ENCODE results near the gene XPO6. TPM values are rescaled to one million over a fixed set of nuclear protein-coding genes. Genes with fewer than 3 reads are reported as not detected.
A peak's percentile ranks its signal among the peaks of the same experiment; 100 is the strongest.
"Not testable (repeated sequence)": the region's sequence is repeated elsewhere in the genome, so short reads cannot be mapped to it uniquely, and the experiment has no call there.

XPO6 gene
- polyA plus RNA-seq, 6 donors from 2014 or later = 34.0 to 59.1 (median 56.1) TPM

GRCh38 chr16:28237754-28238357 lies 26.1 kb upstream of the XPO6 start:
- ATAC-seq (ENCODE audit: low read depth in 2 of 2) = no peak
- H3K27ac Mint-ChIP-seq = peak overlapping the region in 1 of 6 donors; percentile 33
- H3K4me1 Mint-ChIP-seq = no peaks in the 10 kb centered on the region
- peaks cover 0 to 13% (median 8%) of the 10 kb centered on the region in 7 donors for H3K9me3 Mint-ChIP-seq
- DNase-seq = no peak
- peaks cover 0 to 9% (median 7%) of the 10 kb centered on the region in 3 donors for H3K27me3 Mint-ChIP-seq
- H3K4me3 Mint-ChIP-seq = no peak overlapping the region
- no peaks in the 10 kb centered on the region for H3K36me3 Mint-ChIP-seq

- no peak for ATAC-seq (ENCODE audit: low read depth in 2 of 2)
- Mint-ChIP-seq H3K36me3 (no peaks in the 10 kb centered on the region), H3K4me1 (no peaks in the 10 kb centered on the region), H3K9me3 (peaks cover 0 to 6% (median 3%) of the 10 kb centered on the region in 7 donors), H3K4me3 (no peak overlapping the region), H3K27ac (no peak overlapping the region), H3K27me3 (peaks cover 0 to 6% (median 4%) of the 10 kb centered on the region in 3 donors)
- no peak for DNase-seq
Observed at GRCh38 chr16:28231763-28232162, 20.0 kb upstream of the XPO6 start.

DNA sequence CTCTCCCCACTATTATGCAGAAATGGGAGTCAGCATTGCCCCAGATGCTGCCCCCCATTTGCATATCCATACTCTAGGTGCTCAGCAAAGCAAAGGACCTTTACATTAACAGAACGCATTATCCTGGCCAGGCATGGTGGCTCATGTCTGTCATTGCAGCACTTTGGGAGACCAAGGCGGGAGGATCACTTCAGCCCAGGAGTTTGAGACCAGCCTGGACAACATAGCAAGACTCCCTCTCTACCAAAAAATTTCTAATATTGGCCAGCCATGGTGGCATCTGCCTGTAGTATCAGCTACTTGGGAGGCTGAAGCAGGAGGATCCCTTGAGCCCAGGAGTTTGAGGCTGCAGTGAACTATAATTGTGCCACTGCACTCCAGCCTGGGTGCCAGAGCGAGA lies 12.1 kb upstream of the XPO6 start:
- ATAC-seq (ENCODE audit: low read depth in 2 of 2); H3K4me3 Mint-ChIP-seq; DNase-seq; H3K4me1 Mint-ChIP-seq; H3K36me3 Mint-ChIP-seq; H3K9me3 Mint-ChIP-seq: not testable (repeated sequence)
- H3K27me3 Mint-ChIP-seq = peaks cover 0 to 12% (median 0%) of the 10 kb centered on the region in 3 donors
- peak overlapping the region in 1 of 6 donors; percentile 7 for H3K27ac Mint-ChIP-seq

DNA sequence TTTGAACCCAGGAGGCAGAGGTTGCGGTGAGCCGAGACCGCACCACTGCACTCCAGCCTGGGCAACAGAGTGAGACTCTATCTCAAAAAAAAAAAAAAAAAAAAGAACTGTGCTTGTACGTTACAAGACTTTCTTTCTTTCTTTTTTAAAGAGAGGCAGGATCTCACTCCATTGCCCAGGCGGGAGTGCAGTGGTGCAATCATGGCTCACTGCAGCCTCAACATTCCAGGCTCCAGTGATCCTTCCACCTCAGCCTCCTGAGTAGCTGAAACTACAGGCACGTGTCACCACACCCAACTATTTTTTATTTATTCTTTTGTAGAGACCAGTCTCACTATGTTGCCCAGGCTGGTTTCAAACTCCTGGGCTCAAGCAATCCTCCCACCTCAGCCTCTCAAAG lies 8.0 kb upstream of the XPO6 start:
- not testable (repeated sequence) for H3K9me3 Mint-ChIP-seq; H3K27ac Mint-ChIP-seq; ATAC-seq (ENCODE audit: low read depth in 2 of 2); H3K4me1 Mint-ChIP-seq; DNase-seq; H3K36me3 Mint-ChIP-seq; H3K27me3 Mint-ChIP-seq; H3K4me3 Mint-ChIP-seq

DNA sequence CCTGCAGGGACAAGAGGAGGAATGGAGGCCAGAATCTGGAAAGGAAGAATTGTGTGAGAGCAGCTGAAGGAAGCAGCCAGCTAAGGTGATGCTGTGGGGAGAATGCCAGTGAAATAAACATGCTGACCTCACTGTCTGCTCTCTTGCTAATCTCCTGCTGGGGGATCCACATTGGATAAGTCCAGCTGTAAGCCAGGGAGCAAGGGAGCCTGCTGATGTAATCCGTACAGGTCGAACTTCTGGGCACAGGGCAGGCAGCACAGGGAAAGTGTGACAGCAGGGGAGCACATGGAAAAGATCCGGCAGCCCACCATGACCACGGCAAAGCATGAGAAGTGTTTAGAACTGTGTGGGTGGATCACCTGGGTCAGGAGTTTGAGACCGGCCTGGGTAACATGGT lies 7.5 kb upstream of the XPO6 start:
- ATAC-seq (ENCODE audit: low read depth in 2 of 2) (no peak), DNase-seq (no peak)
- H3K4me3 Mint-ChIP-seq = peak overlapping the region in 1 of 8 donors; percentile 29
- H3K27me3 Mint-ChIP-seq = peaks cover 0 to 7% (median 0%) of the 10 kb centered on the region in 3 donors
- no peaks in the 10 kb centered on the region for H3K9me3 Mint-ChIP-seq
- no peaks in the 10 kb centered on the region for H3K4me1 Mint-ChIP-seq
- no peaks in the 10 kb centered on the region for H3K36me3 Mint-ChIP-seq
- peak overlapping the region in 2 of 6 donors; percentile 12 to 79 for H3K27ac Mint-ChIP-seq

- no peaks in the 10 kb centered on the region for H3K9me3 Mint-ChIP-seq
- DNase-seq = peak; percentile 55
- peak; percentile 99 to 100 for ATAC-seq (ENCODE audit: low read depth in 2 of 2)
- H3K27me3 Mint-ChIP-seq = no peaks in the 10 kb centered on the region
- no peaks in the 10 kb centered on the region for H3K36me3 Mint-ChIP-seq
- peak overlapping the region in 1 of 8 donors; percentile 51 for H3K4me3 Mint-ChIP-seq
- H3K4me1 Mint-ChIP-seq = no peaks in the 10 kb centered on the region
- H3K27ac Mint-ChIP-seq = no peak overlapping the region
Observed at GRCh38 chr16:28218109-28218508, 6.3 kb upstream of the XPO6 start.

- ATAC-seq (ENCODE audit: low read depth in 2 of 2) (no peak), DNase-seq (no peak)
- no peaks in the 10 kb centered on the region for H3K9me3 Mint-ChIP-seq
- H3K27me3 Mint-ChIP-seq = no peaks in the 10 kb centered on the region
- H3K4me3 Mint-ChIP-seq = no peak overlapping the region
- no peak overlapping the region for H3K27ac Mint-ChIP-seq
- H3K36me3 Mint-ChIP-seq = no peaks in the 10 kb centered on the region
- H3K4me1 Mint-ChIP-seq = peaks cover 0 to 2% (median under 1%) of the 10 kb centered on the region in 3 donors
Observed at GRCh38 chr16:28217326-28217725, 5.6 kb upstream of the XPO6 start.

DNA sequence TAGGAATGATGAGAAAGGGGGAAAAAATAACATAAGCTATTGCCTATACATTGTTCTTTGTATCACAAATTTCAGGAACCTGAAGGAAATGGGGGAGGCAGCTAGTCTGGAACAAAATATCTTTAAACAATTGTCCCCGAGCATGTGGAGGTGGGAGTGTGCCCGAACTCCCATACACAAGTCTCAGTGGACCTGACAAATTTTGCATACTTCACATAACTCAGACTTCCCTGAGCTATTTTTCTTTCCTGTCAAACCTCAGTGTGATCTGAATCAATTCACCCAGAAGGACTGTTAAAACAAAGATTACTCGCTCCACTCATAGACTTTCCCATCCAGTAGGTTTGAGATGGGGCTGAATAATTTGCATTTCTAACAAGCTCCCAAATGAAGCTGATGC lies 1.6 kb upstream of the XPO6 start:
- no peak for DNase-seq
- Mint-ChIP-seq H3K27ac (peak overlapping the region in 1 of 6 donors; percentile 56), H3K27me3 (no peaks in the 10 kb centered on the region), H3K4me3 (peak overlapping the region in 2 of 8 donors; percentile 53 to 55), H3K4me1 (peaks cover 16 to 31% (median 28%) of the 10 kb centered on the region in 3 donors), H3K36me3 (no peaks in the 10 kb centered on the region), H3K9me3 (peaks cover 0 to 4% (median 0%) of the 10 kb centered on the region in 7 donors)
- ATAC-seq (ENCODE audit: low read depth in 2 of 2) = no peak

- Mint-ChIP-seq H3K27me3 (no peaks in the 10 kb centered on the region), H3K36me3 (no peaks in the 10 kb centered on the region), H3K27ac (peak overlapping the region in 5 of 6 donors; percentile 24 to 90 (median 58)), H3K9me3 (peaks cover 0 to 4% (median 0%) of the 10 kb centered on the region in 7 donors), H3K4me1 (peaks cover 23 to 37% (median 37%) of the 10 kb centered on the region in 3 donors), H3K4me3 (peak overlapping the region in 5 of 8 donors; percentile 63 to 93 (median 91))
- ATAC-seq (ENCODE audit: low read depth in 2 of 2) = no peak
- no peak for DNase-seq
Observed at GRCh38 chr16:28212532-28212873, 738 bp upstream of the XPO6 start.

DNA sequence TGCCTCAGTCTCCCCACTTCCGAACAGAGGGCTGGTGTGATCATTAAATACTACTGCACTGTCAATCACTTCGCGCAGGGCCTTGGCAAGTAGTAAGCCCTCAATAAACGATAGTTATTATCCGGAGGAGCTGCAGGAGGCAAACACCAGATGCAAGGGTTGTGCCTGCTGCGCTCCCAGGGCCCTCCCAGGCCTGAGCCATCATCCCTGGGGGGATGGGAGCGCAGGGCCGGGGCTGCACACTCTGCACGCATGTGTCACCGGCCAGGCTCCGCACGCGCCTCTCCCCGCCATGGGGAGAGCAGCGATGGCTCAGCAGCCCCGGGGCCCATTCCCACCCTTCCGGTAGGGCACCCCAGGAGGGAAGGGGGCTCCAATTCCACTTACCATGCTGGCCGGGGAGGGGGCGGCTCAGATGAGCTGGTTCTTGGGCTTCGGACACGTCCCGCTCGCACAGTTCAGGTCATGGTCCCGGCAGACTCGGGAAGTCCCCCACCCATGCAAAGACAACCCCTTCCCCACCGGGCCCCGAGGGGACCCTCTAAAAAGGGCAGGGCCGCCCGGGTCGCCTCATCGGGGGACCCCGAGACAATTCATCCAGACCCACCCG lies 681 bp downstream of the XPO6 start:
- H3K9me3 Mint-ChIP-seq = peaks cover 0 to 4% (median 0%) of the 10 kb centered on the region in 7 donors
- no peaks in the 10 kb centered on the region for H3K36me3 Mint-ChIP-seq
- peak overlapping the region; percentile 64 to 87 (median 78) for H3K27ac Mint-ChIP-seq
- peaks cover 27 to 48% (median 45%) of the 10 kb centered on the region in 3 donors for H3K4me1 Mint-ChIP-seq
- peak overlapping the region; percentile 81 to 94 (median 88) for H3K4me3 Mint-ChIP-seq
- peak; percentile 9 to 21 for ATAC-seq (ENCODE audit: low read depth in 2 of 2)
- H3K27me3 Mint-ChIP-seq = no peaks in the 10 kb centered on the region
- DNase-seq = peak; percentile 23

GRCh38 chr16:28210264-28210663 lies 1.5 kb downstream of the XPO6 start:
- DNase-seq (no peak), ATAC-seq (ENCODE audit: low read depth in 2 of 2) (no peak)
- Mint-ChIP-seq H3K4me3 (peak overlapping the region; percentile 81 to 94 (median 88)), H3K27ac (peak overlapping the region; percentile 3 to 87 (median 74)), H3K4me1 (peaks cover 27 to 48% (median 45%) of the 10 kb centered on the region in 3 donors), H3K27me3 (no peaks in the 10 kb centered on the region), H3K9me3 (peaks cover 0 to 4% (median 0%) of the 10 kb centered on the region in 7 donors), H3K36me3 (no peaks in the 10 kb centered on the region)

- peaks cover 27 to 48% (median 45%) of the 10 kb centered on the region in 3 donors for H3K4me1 Mint-ChIP-seq
- DNase-seq (no peak), ATAC-seq (ENCODE audit: low read depth in 2 of 2) (no peak)
- H3K27ac Mint-ChIP-seq = peak overlapping the region in 2 of 6 donors; percentile 17 to 52
- H3K9me3 Mint-ChIP-seq = peaks cover 0 to 4% (median 0%) of the 10 kb centered on the region in 7 donors
- H3K36me3 Mint-ChIP-seq = no peaks in the 10 kb centered on the region
- peak overlapping the region in 6 of 8 donors; percentile 44 to 86 (median 76) for H3K4me3 Mint-ChIP-seq
- no peaks in the 10 kb centered on the region for H3K27me3 Mint-ChIP-seq
Observed at GRCh38 chr16:28208824-28209223, 2.9 kb downstream of the XPO6 start.

DNA sequence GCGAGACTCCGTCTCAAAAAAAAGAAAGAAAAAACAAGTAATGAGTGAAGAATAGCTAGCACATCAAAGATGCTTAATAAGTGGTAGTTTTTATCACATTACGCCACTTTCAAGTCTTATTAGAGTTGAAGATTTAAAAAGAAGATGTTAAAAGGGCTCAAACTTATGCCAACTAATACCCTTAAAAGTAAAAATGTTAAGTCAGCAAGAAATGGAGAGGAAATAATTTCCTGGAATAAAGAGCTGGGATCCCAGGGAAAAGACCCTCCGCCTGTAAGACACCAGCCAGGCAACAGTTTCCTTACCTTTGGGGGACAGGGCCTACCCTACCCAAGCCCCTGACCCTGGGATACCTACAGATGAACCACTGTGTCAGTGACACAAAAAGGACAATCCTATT lies 3.6 kb downstream of the XPO6 start:
- peaks cover 27 to 48% (median 45%) of the 10 kb centered on the region in 3 donors for H3K4me1 Mint-ChIP-seq
- ATAC-seq (ENCODE audit: low read depth in 2 of 2) = no peak
- no peaks in the 10 kb centered on the region for H3K36me3 Mint-ChIP-seq
- peak overlapping the region in 4 of 8 donors; percentile 12 to 59 (median 35) for H3K4me3 Mint-ChIP-seq
- peak overlapping the region in 2 of 6 donors; percentile 23 to 78 for H3K27ac Mint-ChIP-seq
- no peaks in the 10 kb centered on the region for H3K27me3 Mint-ChIP-seq
- DNase-seq = no peak
- peaks cover 0 to 4% (median 0%) of the 10 kb centered on the region in 7 donors for H3K9me3 Mint-ChIP-seq

DNA sequence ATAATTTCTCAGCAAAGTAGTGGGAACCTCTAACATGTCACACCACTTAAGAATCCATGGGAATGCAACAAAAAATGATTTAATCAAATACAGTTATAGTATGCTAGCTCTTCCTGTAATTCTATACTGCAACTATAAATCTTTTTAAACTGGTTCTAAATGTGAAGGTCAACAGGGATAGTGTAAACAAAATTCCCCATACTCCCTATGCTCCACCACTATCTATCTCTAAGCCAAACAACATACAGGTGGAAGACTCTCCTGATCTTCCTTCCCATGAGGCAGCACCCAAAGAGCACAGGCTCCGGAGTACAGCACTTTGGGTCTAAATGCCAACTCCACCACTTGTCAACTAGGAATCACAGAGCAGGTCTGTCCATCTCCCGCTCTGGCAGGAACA lies 4.4 kb downstream of the XPO6 start:
- DNase-seq (no peak), ATAC-seq (ENCODE audit: low read depth in 2 of 2) (no peak)
- Mint-ChIP-seq H3K9me3 (peaks cover 0 to 4% (median 0%) of the 10 kb centered on the region in 7 donors), H3K27ac (peak overlapping the region in 1 of 6 donors; percentile 63), H3K4me3 (peak overlapping the region in 2 of 8 donors; percentile 33 to 59), H3K27me3 (no peaks in the 10 kb centered on the region), H3K4me1 (peaks cover 30 to 47% (median 45%) of the 10 kb centered on the region in 3 donors), H3K36me3 (peaks cover 4 to 6% of the 10 kb centered on the region in 2 donors)

Measured in naive B cell (primary cell).